Mucosa of rectum (tissue), 2 donors: Measurements from ENCODE around the gene B4GALNT3.

Experiments used
- H3K27ac ChIP-seq, 2 donors: one replicate each; pipeline ENCODE4 v1.7.0; 2013; ENCODE audit warnings: inconsistent platforms in 2 of 2, low read depth in 2 of 2, low read length in 2 of 2
- H3K27me3 ChIP-seq, 2 donors: one replicate each; pipeline ENCODE4 v1.7.0; 2013; ENCODE audit warnings: low read length in 2 of 2; ENCODE audit not compliant: control insufficient read depth in 2 of 2, insufficient read depth in 2 of 2
- H3K36me3 ChIP-seq, 2 donors: one replicate each; pipeline ENCODE4 v1.7.0; 2013; ENCODE audit warnings: low read length in 2 of 2; ENCODE audit not compliant: control insufficient read depth in 2 of 2, insufficient read depth in 2 of 2
- H3K4me1 ChIP-seq, 2 donors: one replicate each; pipeline ENCODE4 v1.7.0; 2013; ENCODE audit warnings: low read length in 2 of 2, mild to moderate bottlenecking in 1 of 2; ENCODE audit not compliant: control insufficient read depth in 2 of 2, insufficient read depth in 2 of 2
- H3K4me3 ChIP-seq, 2 donors: one replicate each; pipeline ENCODE4 v1.7.0; 2013; ENCODE audit warnings: low read length in 2 of 2
- H3K9ac ChIP-seq, 2 donors: one replicate each; pipeline ENCODE4 v1.7.0; 2013; ENCODE audit warnings: low read length in 2 of 2, low read depth in 1 of 2, mild to moderate bottlenecking in 1 of 2
- H3K9me3 ChIP-seq, 2 donors: one replicate each; pipeline ENCODE4 v1.7.0; 2013; ENCODE audit warnings: low read length in 2 of 2; ENCODE audit not compliant: control insufficient read depth in 2 of 2
- donor health status: healthy.
- donor health status: Normal muscosa, but diverticular disease.

B4GALNT3 gene

DNA sequence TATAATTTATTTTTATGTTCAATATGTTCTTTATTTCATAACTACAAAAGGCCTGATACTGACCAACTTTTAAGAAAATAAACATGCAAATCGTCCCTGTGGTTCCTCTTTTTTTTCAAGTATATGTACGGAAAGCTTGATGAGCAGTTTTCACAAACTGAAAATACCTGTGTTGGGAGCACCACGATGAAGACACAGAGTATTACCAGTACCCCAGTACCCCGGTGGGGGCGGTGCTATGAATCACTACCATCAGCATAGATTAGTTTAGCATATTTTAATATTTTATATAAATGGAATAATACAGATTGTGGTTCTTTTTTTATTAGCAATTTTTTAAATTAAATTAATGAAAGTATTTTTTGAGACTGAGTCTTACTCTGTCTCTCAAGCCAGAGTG, 7.0 kb downstream of the B4GALNT3 start:
- Histone ChIP-seq H3K9ac (no peak overlapping the region), H3K4me3 (no peak overlapping the region), H3K9me3 (no peaks in the 10 kb centered on the region), H3K27ac (no peak overlapping the region), H3K4me1 (peaks cover 12 to 43% of the 10 kb centered on the region in 2 donors), H3K36me3 (peaks cover 0 to 3% of the 10 kb centered on the region in 2 donors), H3K27me3 (peaks cover 0 to 3% of the 10 kb centered on the region in 2 donors)

DNA sequence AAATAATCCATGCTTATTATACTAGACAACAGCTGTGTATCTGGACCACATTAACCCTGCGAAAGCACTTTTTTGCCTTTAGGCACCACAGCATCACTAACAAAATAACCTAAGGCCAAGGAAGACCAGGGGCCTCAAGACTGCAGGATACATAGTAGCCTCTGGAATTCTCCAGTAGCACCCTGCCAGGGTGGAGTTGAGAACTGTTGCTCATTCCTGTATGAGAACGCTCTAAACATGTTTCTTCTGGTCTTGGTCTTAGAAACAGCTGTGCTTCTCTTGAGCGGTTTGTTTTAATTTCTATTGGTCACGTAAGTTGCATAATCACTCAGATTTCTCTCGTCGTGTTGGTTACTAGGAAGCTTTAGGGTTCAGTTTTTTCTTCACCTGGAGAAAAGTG, 7.9 kb downstream of the B4GALNT3 start:
- Histone ChIP-seq H3K4me1 (peaks cover 10 to 37% of the 10 kb centered on the region in 2 donors), H3K9ac (no peak overlapping the region), H3K36me3 (peaks cover 0 to 3% of the 10 kb centered on the region in 2 donors), H3K4me3 (no peak overlapping the region), H3K9me3 (no peaks in the 10 kb centered on the region), H3K27me3 (peaks cover 0 to 3% of the 10 kb centered on the region in 2 donors), H3K27ac (peak overlapping the region; percentile 24 to 48)

DNA sequence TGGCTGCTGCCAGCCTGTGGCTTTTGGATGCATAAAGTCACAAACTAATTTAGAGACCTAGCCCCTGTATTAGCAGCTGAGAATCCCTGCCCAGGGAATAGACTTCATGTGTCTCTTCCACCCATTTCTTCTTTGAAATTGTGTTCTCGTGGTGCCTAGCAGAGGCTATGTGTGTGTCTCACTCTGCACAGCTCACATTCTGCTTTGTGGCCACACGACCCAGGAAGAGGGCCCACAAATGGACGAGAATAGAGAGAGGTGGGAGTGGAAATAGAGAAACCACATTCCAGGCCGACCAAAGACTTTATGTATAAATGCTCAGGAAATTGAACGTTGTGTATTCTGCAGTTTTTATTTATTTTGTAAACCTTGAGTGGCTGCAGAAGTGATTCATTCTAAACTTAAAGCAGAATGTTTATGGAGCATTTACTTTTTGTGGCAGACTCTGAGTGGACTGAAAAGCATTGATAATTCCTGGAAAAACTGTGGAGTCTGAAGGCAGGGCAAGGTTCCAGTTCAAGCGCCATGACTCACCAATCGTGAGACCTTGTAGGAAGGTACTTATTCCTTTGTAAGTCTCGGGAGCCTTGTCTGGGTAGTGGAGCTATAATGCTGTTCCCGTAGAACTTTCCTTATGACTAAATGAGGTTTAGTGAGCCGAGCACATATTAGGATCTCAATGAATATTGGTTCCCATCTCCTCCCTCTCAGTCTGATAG, 9.1 kb downstream of the B4GALNT3 start:
- peaks cover 10 to 25% of the 10 kb centered on the region in 2 donors for H3K4me1 ChIP-seq
- peak overlapping the region in 1 of 2 donors; percentile 13 for H3K4me3 ChIP-seq
- H3K27me3 ChIP-seq: peaks cover 0 to 3% of the 10 kb centered on the region in 2 donors
- H3K9me3 ChIP-seq: no peaks in the 10 kb centered on the region
- H3K36me3 ChIP-seq: no peaks in the 10 kb centered on the region
- no peak overlapping the region for H3K9ac ChIP-seq
- H3K27ac ChIP-seq: peak overlapping the region; percentile 24 to 61

DNA sequence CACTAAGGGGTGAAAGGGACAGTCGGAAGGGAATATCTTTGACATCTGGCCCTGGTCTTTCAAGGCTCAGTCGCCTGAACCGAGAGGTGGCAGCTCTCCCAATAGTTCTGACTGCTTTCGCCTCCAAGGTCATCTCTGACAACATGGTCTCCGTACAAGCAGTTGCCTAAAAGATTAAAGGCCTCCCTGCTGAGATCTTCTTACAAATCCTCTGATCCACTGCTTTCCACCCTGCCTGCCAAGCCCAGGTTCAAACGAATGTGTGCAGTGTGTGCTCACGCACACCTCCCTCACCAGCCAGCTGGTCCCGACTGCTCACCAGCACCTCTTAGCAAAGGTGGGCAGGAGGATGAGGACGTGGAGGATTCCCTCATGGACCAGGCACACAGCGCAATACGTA, 10.4 kb downstream of the B4GALNT3 start:
- no peak overlapping the region for H3K27ac ChIP-seq
- peaks cover 10 to 19% of the 10 kb centered on the region in 2 donors for H3K4me1 ChIP-seq
- no peaks in the 10 kb centered on the region for H3K9me3 ChIP-seq
- no peaks in the 10 kb centered on the region for H3K36me3 ChIP-seq
- no peak overlapping the region for H3K9ac ChIP-seq
- peaks cover 0 to under 1% of the 10 kb centered on the region in 2 donors for H3K27me3 ChIP-seq
- no peak overlapping the region for H3K4me3 ChIP-seq

DNA sequence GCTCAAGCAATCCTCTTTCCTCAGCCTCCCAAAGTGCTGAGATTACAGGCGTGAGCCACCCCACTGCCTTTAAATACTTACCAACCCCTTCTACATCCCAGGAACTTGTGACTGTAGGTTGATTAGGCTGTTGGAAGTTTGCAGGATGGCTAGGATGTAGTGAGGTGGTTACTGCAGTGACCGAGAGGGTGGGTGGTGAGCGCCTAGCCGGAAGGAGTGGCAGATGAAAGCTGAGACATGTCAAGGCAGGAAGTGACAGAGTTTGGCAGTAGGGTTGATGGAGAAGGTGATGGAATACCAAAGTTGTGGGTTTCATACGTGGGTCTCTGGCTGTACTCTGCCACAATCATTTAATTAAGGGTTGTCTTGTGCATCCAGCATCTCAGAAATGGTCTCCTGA, 13.5 kb downstream of the B4GALNT3 start:
- no peaks in the 10 kb centered on the region for H3K27me3 ChIP-seq
- peaks cover 0 to 5% of the 10 kb centered on the region in 2 donors for H3K36me3 ChIP-seq
- no peak overlapping the region for H3K9ac ChIP-seq
- no peaks in the 10 kb centered on the region for H3K9me3 ChIP-seq
- no peak overlapping the region for H3K27ac ChIP-seq
- no peak overlapping the region for H3K4me3 ChIP-seq
- H3K4me1 ChIP-seq: peaks cover 4 to 5% of the 10 kb centered on the region in 2 donors

DNA sequence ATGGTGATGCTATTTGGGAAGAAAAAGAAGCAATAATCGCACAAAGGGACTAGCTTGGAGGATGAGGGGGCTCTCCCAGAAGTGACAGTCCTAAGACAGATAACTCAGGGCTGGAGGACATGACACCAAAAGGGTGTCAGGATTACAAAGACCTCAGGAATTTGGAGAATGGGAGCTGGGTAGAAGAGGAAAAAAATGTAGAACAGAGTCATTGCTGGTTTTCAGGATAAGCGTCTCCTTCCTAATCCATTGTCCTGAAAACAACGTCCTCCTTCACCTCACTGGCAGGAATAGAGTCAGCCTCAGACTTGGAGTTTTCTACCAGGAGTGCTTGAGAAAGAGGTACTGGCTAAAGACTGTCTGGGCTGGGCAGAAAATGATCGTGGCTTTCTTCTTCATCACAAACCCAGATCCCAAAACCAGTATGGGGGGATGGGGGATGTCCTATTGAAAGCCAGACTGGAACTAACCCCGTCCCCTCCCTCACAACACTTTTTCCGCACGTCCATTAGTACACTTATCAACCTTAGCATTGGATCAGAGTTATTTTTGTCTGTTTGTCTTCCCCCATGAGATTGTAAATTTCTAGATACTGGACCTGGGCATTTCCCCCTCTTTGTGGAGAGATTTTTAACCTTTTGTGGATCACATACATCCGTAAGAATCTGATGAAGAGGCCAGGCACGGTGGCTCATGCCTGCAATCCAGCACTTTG, 14.3 kb downstream of the B4GALNT3 start:
- Histone ChIP-seq H3K9ac (no peak overlapping the region), H3K9me3 (no peaks in the 10 kb centered on the region), H3K36me3 (peaks cover 3 to 5% of the 10 kb centered on the region in 2 donors), H3K4me3 (no peak overlapping the region), H3K27ac (no peak overlapping the region), H3K4me1 (no peaks in the 10 kb centered on the region), H3K27me3 (no peaks in the 10 kb centered on the region)

DNA sequence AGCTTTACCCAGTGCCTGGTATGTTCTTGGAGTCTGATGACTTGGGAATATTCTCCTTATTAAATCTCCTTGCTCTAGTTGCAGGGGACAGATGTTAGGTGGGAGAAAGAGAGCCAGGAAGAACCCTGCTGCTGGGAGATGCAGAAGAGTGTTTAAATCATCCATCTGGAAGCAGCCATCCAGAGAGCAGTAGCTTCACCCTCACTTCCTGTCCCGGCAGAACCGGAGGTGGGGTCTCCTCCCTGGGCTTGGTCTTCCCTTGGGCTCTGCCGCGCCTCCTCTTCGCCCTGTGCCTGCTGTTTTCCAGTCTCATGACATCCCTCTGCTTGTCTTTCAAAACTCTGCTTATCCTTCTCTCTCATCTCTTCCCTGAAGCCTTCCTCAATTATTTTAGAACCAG, 15.5 kb downstream of the B4GALNT3 start:
- Histone ChIP-seq H3K9ac (no peak overlapping the region), H3K36me3 (peaks cover 3 to 5% of the 10 kb centered on the region in 2 donors), H3K27me3 (no peaks in the 10 kb centered on the region), H3K27ac (no peak overlapping the region), H3K4me1 (no peaks in the 10 kb centered on the region), H3K4me3 (no peak overlapping the region), H3K9me3 (no peaks in the 10 kb centered on the region)

DNA sequence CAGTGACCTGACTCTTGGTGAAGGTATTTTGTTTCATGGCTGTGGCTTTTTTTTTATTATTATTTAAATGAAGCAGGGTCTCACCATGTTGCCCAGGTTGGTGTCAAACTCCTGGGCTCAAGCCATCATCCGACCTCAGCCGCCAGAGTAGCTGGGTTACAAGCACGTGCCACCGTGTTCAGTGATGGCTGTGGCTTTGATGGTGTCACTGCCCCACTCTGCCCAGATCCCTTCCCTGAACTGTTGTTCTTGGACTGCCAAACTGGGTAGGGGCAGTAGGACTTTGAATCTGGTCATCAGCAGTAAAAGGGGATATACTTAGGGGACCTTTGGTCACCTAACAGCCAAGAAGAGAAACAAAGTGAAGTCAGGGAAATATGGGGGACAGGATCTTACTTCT, 19.4 kb downstream of the B4GALNT3 start:
- Histone ChIP-seq H3K9me3 (no peaks in the 10 kb centered on the region), H3K4me3 (no peak overlapping the region), H3K27ac (no peak overlapping the region), H3K36me3 (peaks cover 3 to 5% of the 10 kb centered on the region in 2 donors), H3K27me3 (no peaks in the 10 kb centered on the region), H3K4me1 (no peaks in the 10 kb centered on the region), H3K9ac (no peak overlapping the region)

DNA sequence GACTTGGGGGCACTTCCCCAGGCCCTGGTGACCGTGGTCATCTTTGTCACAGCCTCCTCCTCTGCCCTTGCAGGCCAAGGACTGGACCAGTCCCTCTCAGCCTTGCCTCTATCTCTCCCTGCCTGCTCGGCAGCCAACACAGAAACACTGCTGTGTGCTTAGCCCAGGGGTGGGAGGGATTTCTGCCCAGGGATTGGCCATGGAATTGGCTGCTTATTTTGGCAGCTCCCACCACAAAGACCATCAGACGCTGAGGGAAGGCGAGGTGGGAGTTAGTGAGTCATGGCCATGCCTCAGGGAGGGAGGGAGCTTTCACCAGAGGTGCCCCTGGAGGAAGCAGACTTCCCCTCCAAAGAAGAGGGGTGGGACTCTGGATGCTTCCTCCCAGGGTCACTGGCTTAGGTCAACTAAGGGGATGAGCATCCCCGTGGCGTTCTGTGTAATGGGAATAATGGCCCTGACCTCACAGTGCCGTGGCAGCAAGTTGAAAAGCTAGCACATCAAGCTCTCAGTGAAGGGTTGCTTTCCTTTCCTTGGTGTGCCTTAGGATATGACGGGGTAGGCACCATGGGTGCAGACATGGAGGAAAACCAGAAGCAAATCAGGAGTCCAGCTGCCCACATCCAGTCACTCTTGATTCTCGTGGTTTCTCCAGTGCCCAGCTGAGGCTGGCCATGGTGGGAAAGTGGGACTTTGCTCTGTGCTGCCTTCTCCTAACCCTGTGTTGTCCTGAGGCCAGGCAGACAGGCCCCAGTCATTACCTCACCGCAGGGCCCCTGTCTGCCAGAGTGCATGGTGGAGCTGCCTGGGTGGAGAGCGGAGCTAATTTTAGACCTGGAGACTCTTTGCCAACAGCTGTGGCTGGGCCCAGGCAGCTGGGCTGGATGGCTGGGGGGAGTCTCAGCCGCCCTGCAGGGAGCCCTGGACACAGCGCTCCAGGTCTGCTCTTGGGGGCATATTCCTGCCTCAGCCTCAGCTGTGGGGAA, 21.4 kb downstream of the B4GALNT3 start:
- Histone ChIP-seq H3K4me1 (no peaks in the 10 kb centered on the region), H3K27me3 (no peaks in the 10 kb centered on the region), H3K36me3 (peaks cover 3 to 4% of the 10 kb centered on the region in 2 donors), H3K4me3 (no peak overlapping the region), H3K27ac (no peak overlapping the region), H3K9ac (no peak overlapping the region), H3K9me3 (no peaks in the 10 kb centered on the region)
